K562 (cell line): ENCODE measurements around the gene SLC37A3. TPM values are rescaled to one million over a fixed set of nuclear protein-coding genes. Genes with fewer than 3 reads are reported as not detected.

ENCODE experiments used
- CEBPZ ChIP-seq: fragments of 150-350 bp; IDR thresholded peaks from 2 replicates; pipeline ENCODE4 v1.6.1; 2014; ENCODE audit warnings: low read depth, mild to moderate bottlenecking, low read length, borderline replicate concordance
- CREM ChIP-seq: IDR thresholded peaks from 2 replicates; pipeline ENCODE4 v1.6.1; 2014; ENCODE audit warnings: antibody characterized with exemption, low read depth
- CXXC5 ChIP-seq: fragments of 250-450 bp; sonication (Bioruptor Pico); IDR thresholded peaks from 2 replicates; pipeline ENCODE4 v1.8.0; 2022; ENCODE audit warnings: inconsistent platforms, mild to moderate bottlenecking, moderate library complexity
- HDAC3 ChIP-seq: fragments of 450-650 bp; IDR thresholded peaks from 2 replicates; pipeline ENCODE4 v1.6.1; 2018; ENCODE audit warnings: borderline replicate concordance, mild to moderate bottlenecking, moderate library complexity; ENCODE audit not compliant: partially characterized antibody
- HNRNPLL ChIP-seq: fragments of 200-400 bp; formaldehyde crosslinking; IDR thresholded peaks from 2 replicates; pipeline ENCODE4 v1.6.1; 2017; ENCODE audit warnings: low read length, low read depth, mild to moderate bottlenecking; ENCODE audit not compliant: poor library complexity, severe bottlenecking
- KAT8 ChIP-seq: fragments of 450-650 bp; IDR thresholded peaks from 2 replicates; pipeline ENCODE4 v1.6.1; 2016; ENCODE audit warnings: low read depth, mild to moderate bottlenecking
- SMARCA5 ChIP-seq: fragments of 450-650 bp; IDR thresholded peaks from 2 replicates; pipeline ENCODE4 v1.6.1; 2016
- SMARCB1 ChIP-seq: IDR thresholded peaks from 2 replicates; pipeline ENCODE4 v1.6.1; 2011; ENCODE audit warnings: improper control_type of control experiment, low read depth; ENCODE audit not compliant: insufficient read length
- SP1 ChIP-seq: sonication (generic); formaldehyde crosslinking; IDR thresholded peaks from 2 replicates; pipeline ENCODE4 v1.8.1; 2022; ENCODE audit warnings: mild to moderate bottlenecking, missing genetic modification reagents
- STAG1 ChIP-seq: sonication (generic); formaldehyde crosslinking; IDR thresholded peaks from 2 replicates; pipeline ENCODE4 v1.5.0; 2020; ENCODE audit warnings: missing genetic modification reagents, borderline replicate concordance
- TAF15 ChIP-seq: fragments of 200-400 bp; formaldehyde crosslinking; IDR thresholded peaks from 2 replicates; pipeline ENCODE4 v1.6.1; 2017; ENCODE audit warnings: mild to moderate bottlenecking, low read depth, low read length, moderate library complexity
- TCF15 ChIP-seq: fragments of 250-450 bp; sonication (Bioruptor Pico); IDR thresholded peaks from 2 replicates; pipeline ENCODE4 v1.8.0; 2022; ENCODE audit warnings: moderate library complexity, mild to moderate bottlenecking, inconsistent platforms
- TGIF2 ChIP-seq: sonication (generic); formaldehyde crosslinking; IDR thresholded peaks from 2 replicates; pipeline ENCODE4 v1.8.1; 2022; ENCODE audit warnings: mild to moderate bottlenecking, missing genetic modification reagents, moderate library complexity
- ZKSCAN1 ChIP-seq: fragments of 150-350 bp; IDR thresholded peaks from 2 replicates; pipeline ENCODE4 v1.6.1; 2016; ENCODE audit warnings: low read depth, low read length
- ZNF174 ChIP-seq: fragments of 250-450 bp; sonication (Bioruptor Pico); IDR thresholded peaks from 2 replicates; pipeline ENCODE4 v1.4.0; 2020; ENCODE audit warnings: mild to moderate bottlenecking
- ZNF217 ChIP-seq: sonication (generic); formaldehyde crosslinking; IDR thresholded peaks from 2 replicates; pipeline ENCODE4 v1.8.0; 2022; ENCODE audit warnings: mild to moderate bottlenecking, missing genetic modification reagents
- ZNF311 ChIP-seq: fragments of 250-450 bp; sonication (Bioruptor Pico); IDR thresholded peaks from 2 replicates; pipeline ENCODE4 v1.4.0; 2020; ENCODE audit warnings: mild to moderate bottlenecking, moderate library complexity
- ZNF830 ChIP-seq: fragments of 250-450 bp; sonication (Bioruptor Pico); IDR thresholded peaks from 2 replicates; pipeline ENCODE4 v1.5.0; 2021; ENCODE audit warnings: mild to moderate bottlenecking
- polyA plus RNA-seq, 8 experiments: library from polyadenylated mRNA; depleted of rRNA in 4 of 8; stranded (reverse) in 5 of 8; unstranded in 3 of 8; fragments of >200 nt; fragmentation: Nextera tagmentation in 2 of 8; fragmentation: Illumina TruSeq in 1 of 8; extraction: Ambion mirVana in 2 of 8; extraction: Trizol in 1 of 8; gene quantifications; 2 replicates each; pipeline versions ENCODE4 v1.2.1 to v1.2.3, GENCODE V29; 2011 to 2014; ENCODE audit warnings: inconsistent platforms in 1 of 8, missing spikeins in 1 of 8
- total RNA-seq, 7 experiments: library from RNA; depleted of rRNA in 6 of 7; stranded (reverse); fragments of >200 nt in 6 of 7; fragmentation: Illumina TruSeq in 2 of 7; extraction: Trizol in 2 of 7; gene quantifications; 2 replicates each; pipeline versions ENCODE4 v1.2.1 to v1.2.3, GENCODE V29; 2011 to 2021; ENCODE audit warnings: low replicate concordance in 1 of 7
- TF ChIP-seq, protein P1 (sequence below): sonication (generic); formaldehyde crosslinking; IDR thresholded peaks from 2 replicates; pipeline ENCODE4 v1.4.0; 2020; ENCODE audit warnings: mild to moderate bottlenecking, missing genetic modification reagents
- TF ChIP-seq, protein P2 (sequence below): fragments of 250-450 bp; sonication (Bioruptor Pico); IDR thresholded peaks from 2 replicates; pipeline ENCODE4 v1.8.0; 2021; ENCODE audit warnings: moderate library complexity, mild to moderate bottlenecking, inconsistent platforms

SLC37A3 gene
- total and polyA plus RNA-seq, 9 of the 15 experiments (the other 6 are each of a cell fraction or from before 2014, with no cell fraction given), result 11.7 to 59.1 (median 26.8) TPM

DNA sequence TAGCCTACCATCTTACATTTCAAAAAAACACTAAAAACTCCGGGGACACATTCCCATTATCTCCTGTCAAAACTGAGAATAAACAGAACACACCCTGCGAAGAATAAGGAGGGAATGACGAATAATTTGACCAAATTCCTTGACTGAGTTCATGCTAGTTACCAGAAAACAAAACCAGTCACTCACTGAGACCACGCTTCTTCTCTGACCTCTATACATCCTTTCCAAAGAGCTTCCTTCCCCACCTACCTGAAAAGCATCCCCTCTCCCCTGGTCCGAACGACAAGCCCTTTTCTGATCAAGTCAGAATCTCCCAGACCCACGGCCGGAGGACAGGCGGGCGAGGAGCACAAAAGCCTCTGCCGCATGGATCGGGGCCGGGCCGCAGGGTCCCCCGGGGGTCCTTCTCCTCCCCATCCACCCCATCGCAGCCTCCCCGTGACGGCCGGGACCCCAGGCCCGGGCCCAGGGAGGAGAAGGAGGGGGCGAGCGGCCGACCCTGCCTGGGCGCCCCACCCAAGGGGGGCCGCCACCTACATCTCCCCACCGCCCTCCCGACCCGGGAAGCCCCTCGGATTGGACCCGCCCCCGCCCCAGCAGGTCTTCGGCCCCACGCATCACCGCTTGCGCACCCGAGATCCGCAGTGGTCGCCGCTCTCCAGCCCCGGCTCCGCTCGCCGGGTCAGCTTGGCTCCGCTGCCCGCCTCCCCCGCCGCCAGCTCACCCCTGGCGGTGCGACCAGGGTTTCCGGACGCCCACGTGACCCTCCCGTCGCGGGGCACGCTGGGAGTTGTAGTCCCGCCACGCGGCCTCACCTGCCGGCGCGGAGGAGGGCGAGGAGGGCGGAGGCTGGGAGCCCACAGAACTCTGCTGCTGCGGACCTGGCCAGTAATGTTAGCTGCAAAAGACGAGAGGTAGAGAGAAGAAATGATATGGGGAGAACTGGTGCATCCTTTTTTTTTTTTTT is at the start of gene SLC37A3 (continued):
- TF ChIP-seq CXXC5 (CRISPR knock-in tag) (peak; percentile 89), HDAC3 (no peak), TCF15 (no peak), TGIF2 (no peak), HNRNPLL (no peak), SMARCB1 (no peak), SP1 (CRISPR knock-in tag) (peak; percentile 86), SMARCA5 (no peak), ZKSCAN1 (no peak), TAF15 (no peak), ZNF311 (CRISPR knock-in tag) (no peak), KAT8 (no peak), ZNF830 (CRISPR knock-in tag) (no peak), ZNF217 (no peak), CEBPZ (0 out of 2 replicates have a peak, but pooled peaks have one; percentile 21), CREM (peak; percentile 94), STAG1 (CRISPR knock-in tag) (no peak), ZNF174 (CRISPR knock-in tag) (no peak)
- TF ChIP-seq, protein P1, sequence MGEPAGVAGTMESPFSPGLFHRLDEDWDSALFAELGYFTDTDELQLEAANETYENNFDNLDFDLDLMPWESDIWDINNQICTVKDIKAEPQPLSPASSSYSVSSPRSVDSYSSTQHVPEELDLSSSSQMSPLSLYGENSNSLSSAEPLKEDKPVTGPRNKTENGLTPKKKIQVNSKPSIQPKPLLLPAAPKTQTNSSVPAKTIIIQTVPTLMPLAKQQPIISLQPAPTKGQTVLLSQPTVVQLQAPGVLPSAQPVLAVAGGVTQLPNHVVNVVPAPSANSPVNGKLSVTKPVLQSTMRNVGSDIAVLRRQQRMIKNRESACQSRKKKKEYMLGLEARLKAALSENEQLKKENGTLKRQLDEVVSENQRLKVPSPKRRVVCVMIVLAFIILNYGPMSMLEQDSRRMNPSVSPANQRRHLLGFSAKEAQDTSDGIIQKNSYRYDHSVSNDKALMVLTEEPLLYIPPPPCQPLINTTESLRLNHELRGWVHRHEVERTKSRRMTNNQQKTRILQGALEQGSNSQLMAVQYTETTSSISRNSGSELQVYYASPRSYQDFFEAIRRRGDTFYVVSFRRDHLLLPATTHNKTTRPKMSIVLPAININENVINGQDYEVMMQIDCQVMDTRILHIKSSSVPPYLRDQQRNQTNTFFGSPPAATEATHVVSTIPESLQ, result no peak
- TF ChIP-seq, protein P2, sequence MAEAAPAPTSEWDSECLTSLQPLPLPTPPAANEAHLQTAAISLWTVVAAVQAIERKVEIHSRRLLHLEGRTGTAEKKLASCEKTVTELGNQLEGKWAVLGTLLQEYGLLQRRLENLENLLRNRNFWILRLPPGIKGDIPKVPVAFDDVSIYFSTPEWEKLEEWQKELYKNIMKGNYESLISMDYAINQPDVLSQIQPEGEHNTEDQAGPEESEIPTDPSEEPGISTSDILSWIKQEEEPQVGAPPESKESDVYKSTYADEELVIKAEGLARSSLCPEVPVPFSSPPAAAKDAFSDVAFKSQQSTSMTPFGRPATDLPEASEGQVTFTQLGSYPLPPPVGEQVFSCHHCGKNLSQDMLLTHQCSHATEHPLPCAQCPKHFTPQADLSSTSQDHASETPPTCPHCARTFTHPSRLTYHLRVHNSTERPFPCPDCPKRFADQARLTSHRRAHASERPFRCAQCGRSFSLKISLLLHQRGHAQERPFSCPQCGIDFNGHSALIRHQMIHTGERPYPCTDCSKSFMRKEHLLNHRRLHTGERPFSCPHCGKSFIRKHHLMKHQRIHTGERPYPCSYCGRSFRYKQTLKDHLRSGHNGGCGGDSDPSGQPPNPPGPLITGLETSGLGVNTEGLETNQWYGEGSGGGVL (CRISPR knock-in tag), result no peak
